DMS79 treated with DMSO at 0.1 percent for 48 hours (cell line): ENCODE data around the gene PCBP3.
"Not testable (repeated sequence)": the region's sequence is repeated elsewhere in the genome, so short reads cannot be mapped to it uniquely, and the experiment has no call there.

Source experiments
- DNase-seq: peaks from one replicate; lab custom pipeline; 2025; lab: John Stamatoyannopoulos, UW

Gene PCBP3

GRCh38 chr21:45894450-45894825 lies 250.9 kb downstream of the PCBP3 start:
- DNase-seq, result no peak

DNA sequence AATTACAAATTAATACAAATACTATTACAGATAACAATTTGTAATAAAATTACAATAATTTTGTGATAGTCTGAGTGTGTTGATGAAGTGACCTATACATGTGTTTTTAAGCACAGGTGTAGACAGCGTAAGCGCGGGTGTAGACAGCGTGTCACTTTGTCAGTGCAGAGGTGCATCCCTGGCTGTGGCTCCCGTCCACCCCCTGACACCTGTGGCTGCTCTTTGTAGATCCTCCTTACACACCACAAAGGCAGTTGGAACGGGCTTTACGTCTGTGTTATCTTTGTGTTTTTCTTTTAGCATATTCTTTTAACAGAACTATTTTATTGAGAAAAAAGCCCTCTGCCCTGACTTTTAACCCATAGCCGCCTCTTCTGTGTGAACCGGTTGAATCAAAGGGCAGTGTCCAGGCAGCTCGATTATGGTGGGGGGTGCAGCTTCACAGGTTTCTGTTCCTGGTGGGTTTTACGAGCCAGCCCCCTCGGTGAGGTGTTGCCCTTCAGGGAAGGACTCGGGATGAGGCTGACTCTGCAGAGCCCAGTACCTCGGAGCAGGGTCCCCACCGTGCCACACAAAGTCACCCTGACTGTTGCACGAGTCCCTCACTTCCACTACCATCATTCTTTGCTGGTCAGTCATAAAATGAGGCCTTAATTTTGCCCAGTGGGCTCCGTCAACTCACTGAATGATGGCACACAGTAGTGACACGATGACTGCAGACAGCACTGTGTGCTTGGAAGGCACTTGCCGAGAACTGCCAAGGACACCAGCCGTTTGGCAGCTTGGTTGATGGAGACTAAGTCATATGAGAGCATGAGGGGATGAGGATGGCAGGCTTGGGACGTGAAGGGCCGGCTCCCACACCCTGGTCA lies 251.6 kb downstream of the PCBP3 start:
- DNase-seq, result no peak

DNA sequence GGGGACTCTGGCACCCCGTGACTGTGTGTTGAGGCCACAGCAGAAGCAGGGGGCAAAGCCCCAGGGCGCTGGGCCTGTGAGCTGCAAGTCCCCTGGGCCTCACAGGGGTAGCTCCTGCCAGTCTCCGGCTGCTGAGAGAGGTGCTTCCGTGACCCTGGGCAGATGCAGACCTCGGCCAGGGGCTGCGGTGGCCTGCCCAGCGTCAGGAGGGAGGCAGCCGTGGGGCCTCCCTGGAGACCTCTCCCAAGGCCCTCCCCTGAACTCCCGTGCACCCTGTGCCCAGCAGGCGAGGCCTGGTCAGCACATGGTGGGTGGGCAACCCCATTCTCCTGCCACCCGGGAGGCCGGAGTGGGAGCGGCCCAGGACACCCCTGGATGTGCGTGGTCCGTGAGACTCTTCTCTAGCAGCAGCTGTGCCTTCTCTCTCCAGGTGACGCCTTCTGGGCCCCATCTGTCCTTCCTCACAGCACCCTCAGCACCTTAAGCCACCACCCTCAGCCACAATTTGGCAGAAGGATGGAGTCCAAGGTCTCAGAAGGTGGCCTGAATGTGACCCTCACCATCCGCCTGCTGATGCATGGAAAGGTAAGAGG lies 252.3 kb downstream of the PCBP3 start:
- DNase-seq, result no peak

DNA sequence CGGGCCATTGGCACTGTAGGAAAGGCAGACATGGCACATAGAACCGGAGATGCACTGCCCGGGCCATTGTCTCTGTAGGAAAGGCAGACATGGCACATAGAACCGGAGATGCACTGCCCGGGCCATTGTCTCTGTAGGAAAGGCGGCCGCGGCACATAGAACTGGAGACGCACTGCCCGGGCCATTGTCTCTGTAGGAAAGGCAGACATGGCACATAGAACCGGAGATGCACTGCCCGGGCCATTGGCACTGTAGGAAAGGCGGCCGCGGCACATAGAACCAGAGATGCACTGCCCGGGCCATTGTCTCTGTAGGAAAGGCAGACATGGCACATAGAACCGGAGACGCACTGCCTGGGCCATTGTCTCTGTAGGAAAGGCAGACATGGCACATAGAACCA lies 252.9 kb downstream of the PCBP3 start:
- DNase-seq, result not testable (repeated sequence)

GRCh38 chr21:45897191-45898027 lies 253.9 kb downstream of the PCBP3 start:
- DNase-seq, result no peak

DNA sequence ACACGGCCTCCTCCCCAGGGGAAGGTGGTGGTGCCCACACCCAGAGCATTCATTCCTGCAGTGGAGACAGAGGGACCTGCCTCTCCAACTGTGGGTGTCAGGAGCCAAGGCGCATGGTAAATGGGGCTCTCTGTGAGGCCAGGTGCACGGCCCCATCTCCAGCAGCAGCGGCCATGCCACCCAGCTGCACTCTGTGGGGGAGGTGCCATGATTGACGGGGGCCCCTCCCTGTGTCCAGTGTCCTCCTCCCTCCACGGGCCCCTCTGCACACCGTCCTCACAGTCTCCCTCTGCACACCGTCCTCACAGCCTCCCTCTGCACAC lies 254.5 kb downstream of the PCBP3 start:
- DNase-seq, result no peak

DNA sequence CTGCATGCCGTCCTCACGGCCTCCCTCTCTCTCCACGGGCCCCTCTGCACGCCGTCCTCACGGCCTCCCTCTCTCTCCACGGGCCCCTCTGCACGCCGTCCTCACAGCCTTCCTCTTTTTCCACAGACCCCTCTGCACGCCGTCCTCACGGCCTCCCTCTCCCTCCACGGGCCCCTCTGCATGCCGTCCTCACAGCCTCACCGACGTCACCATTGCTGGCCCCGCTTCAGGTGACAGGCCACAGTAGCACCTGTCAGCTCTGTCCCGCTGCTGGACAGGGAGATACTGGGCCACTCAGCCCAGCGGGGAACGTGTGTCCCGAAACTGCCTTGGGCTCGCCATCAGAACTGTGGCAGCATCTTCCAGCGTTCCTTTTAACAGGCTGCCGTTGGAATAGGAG lies 255.3 kb downstream of the PCBP3 start:
- DNase-seq, result no peak

- no peak for DNase-seq
These were observed 255.9 kb downstream of the PCBP3 start for GRCh38 chr21:45899317-45900033.

DNA sequence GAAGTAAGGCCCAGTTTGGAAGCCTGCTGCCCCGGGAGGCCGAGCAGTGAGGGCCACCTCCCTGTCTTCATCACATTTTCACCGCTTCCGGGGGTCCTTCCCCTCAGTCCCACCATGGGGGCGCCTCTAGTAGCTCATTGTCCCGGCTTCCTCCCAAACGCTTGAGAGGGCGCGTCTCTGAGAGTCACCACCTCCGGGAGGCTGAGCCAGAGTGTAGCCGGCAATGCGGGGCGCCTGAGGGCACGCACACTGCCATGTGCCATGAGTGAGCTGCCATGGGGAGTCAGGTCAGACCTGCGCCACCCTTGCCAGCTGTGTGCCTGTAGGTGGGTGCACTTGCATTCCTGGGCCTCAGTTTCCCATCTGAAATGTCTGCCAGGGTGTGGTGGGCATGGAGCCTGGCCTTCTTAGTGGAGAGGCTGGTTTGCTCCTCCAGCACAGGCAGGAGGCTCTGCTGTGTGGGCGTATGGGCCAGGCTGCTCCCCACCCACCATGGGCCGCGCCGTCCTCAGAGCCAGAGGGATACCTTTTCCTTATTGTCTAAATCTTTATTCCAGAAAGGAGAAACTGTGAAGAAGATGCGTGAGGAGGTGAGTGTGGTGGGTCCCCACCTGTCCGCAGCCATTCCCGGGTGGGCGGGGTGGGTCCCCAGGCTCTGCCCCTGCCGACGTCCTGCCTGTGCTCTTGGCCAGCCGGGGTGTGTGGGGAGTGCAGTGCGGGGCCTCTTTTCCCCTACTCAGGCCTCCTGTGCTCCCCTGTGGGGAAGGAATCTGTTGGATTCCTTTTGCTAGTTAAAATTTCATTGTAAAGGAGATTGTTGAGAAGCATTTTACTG lies 256.7 kb downstream of the PCBP3 start:
- DNase-seq, result no peak

GRCh38 chr21:45901061-45901690 lies 257.7 kb downstream of the PCBP3 start:
- DNase-seq, result no peak

DNA sequence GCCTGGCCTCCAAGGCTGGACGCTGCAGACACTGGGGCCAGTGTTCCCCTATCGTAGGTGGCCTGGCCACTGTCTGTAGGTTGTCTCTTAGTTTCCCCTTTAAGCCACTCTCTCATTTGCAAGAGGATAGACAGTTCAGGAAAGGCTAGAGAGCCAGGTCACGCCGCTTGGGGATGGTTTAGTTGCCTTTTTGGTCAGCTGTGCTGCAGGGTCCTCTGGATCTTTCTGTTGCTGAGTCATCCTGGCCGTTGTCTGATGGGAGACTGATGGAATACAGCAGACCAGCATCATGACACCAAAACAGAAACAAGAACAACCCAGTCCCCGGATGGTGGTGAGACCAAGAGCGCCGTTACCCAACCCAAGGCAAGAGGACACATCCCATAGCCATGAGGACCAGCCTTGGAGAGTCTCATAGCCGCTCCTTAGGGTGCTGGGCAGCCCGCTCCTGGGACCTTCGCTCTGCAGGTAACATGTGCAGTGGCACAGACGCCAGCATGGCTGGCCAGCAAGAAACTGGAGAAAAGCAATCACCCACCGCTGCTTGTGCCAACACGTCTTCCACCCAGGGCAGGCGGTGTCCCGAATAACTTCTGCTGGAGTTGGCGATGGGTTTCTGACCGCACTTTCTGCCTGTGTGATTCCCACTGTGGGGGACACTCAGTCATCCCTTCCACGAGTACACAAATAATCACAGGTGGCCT lies 258.9 kb downstream of the PCBP3 start:
- no peak for DNase-seq

DNA sequence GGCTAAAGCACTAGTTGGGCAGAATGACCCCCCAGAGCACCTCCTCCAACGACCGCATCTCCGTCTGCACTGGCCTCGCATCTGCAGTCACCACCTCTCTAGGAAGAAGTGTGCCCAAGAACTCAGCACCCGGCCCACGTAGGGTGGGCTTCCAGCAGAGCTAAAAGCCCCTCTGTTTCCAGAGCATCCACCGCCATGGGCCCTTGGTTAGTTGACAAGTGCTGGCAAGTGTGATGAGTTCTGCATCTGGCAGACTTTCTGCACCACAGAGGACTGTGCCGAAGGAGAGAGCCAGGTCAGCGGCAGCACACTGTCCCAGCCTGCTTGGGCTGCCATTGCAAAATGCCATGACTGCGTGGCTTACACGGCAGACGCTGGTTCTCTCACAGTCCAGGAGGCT lies 261.7 kb downstream of the PCBP3 start:
- DNase-seq, result no peak

GRCh38 chr21:45906196-45906805 lies 262.8 kb downstream of the PCBP3 start:
- no peak for DNase-seq

DNA sequence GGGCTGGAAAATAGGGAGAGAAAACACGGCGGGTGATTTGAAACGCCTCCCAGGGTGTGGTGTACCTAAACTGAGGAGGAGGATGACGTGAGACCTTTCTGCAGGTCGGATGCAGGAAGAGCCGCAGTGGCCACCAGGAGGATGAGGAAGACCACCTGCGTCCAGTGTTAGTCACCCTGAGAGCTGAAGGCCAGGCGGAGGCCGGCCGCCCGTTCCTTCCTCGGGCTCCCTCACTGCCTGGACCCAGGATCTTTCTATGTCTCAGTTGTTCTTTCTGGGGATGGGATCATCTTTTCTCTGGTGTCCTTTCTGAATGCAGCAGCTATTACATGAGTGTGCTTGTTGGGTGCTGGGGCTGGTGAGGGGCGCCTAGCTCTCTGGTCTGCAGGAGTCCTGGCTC lies 263.3 kb downstream of the PCBP3 start:
- no peak for DNase-seq

DNA sequence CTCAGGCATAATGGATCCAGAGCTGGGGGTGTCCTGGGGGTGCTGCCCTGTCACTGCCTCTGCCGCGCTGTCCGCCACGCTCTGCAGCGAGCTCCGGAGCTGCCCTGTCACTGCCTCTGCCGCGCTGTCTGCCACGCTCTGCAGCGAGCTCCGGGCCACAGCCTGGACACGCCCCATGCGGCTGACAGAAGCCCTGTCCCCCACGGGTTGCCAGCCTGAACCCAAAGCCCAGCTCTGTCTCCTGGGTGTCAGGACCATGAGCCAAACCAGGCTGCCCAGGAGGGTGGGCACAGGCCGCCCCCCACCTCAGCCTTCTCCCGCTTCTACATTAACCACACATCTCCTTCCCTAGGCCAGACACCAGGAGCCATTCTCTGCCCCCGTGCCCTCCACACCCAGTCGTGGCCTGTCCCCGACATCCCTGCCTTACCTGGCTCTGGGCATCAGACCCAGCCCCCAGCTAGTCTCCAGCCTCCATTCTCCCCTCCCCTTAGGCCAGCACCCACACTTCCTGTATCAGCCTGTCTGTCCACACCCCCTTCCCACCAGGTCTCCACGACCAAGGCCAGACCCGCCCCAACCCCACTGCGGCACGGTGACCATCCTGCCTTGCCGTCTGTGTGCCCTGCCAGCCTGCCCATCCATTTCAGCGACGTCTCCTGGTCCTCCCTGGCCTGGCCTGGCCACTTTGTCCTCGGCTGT lies 265.2 kb downstream of the PCBP3 start:
- no peak for DNase-seq

GRCh38 chr21:45909238-45909988 lies 265.9 kb downstream of the PCBP3 start:
- DNase-seq, result no peak

GRCh38 chr21:45910155-45910547 lies 266.6 kb downstream of the PCBP3 start:
- no peak for DNase-seq

DNA sequence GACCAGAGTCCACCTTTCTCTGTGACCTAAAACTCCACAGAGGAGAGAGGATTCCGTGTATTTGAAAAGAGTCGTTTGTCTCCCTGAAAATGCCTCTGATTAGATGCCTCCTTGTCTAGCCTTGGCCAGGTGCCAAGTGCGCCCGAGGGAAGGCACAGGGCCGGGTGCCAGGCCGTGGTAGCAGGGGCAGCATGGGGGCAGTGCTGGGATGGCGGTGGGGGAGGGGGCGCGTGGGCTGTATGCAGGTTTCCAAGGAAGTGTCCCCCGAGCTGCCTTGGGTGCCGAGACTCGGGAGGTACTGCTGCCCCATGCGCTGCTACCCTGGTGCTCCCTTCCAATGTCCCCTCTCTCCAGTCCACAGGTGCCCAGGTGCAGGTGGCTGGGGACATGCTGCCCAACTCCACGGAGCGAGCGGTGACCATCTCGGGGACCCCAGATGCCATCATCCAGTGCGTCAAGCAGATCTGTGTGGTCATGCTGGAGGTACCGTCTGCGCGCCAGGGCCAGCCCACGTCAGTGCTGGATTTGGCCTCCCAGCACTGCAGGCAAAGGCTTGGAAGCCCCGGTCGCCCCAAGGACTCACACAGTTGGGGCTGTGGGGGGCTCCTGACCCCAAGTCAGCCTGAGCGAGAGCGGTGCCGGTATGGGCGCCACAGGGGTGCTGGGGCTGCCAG lies 267.2 kb downstream of the PCBP3 start:
- DNase-seq, result peak; percentile 25
